A549 treated with AZD9567 at 1 μM for 4 hours (cell line): ENCODE measurements around the gene C4A. TPM values are rescaled to one million over a fixed set of nuclear protein-coding genes. Genes with fewer than 3 reads are reported as not detected.

Experiments used
- total RNA-seq: library from RNA; stranded (reverse); fragments of 200-300 nt; extraction: Qiagen RNA extraction; gene quantifications from 5 replicates; pipeline ENCODE4 v1.2.3, GENCODE V29; 2022; ENCODE audit not compliant: insufficient read depth

The C4A gene
- total RNA-seq = 1.0 to 2.2 TPM (median 1.3 TPM) in 4 of 5 replicates, not detected in the other

DNA sequence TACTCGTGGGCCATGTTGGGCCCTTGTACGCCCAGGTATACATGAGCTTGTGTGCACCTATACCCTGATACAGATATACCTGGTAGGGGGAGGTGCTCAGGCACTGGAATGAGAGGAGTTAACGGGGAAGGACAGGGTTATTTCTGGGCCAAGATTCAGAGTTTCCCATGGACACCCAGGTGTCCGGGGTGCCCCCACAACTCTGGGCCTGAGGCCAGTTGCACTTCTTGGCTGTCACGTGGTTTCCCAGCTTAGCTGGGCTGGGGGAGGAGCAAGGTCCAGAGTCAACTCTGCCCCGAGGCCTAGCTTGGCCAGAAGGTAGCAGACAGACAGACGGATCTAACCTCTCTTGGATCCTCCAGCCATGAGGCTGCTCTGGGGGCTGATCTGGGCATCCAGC lies at the start of gene C4A:
Gene C4A (plus strand): TSS at position 314 of the 400 bp plus-strand sequence. CDS start 51 bp downstream, at position 365.

DNA sequence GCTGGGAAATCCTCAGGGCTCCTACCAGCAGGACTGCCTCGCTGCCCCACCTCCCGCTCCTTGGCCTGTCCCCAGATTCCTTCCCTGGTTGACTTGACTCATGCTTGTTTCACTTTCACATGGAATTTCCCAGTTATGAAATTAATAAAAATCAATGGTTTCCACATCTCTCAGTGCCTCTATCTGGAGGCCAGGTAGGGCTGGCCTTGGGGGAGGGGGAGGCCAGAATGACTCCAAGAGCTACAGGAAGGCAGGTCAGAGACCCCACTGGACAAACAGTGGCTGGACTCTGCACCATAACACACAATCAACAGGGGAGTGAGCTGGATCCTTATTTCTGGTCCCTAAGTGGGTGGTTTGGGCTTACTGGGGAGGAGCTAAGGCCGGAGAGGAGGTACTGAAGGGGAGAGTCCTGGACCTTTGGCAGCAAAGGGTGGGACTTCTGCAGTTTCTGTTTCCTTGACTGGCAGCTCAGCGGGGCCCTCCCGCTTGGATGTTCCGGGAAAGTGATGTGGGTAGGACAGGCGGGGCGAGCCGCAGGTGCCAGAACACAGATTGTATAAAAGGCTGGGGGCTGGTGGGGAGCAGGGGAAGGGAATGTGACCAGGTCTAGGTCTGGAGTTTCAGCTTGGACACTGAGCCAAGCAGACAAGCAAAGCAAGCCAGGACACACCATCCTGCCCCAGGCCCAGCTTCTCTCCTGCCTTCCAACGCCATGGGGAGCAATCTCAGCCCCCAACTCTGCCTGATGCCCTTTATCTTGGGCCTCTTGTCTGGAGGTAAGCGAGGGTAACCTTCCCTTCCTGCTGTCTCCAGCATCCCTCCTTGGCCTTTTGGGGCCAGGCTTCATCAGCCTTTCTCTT lies 36.1 kb upstream of the C4A start, which contains the start of gene CFB:
Gene CFB (plus strand): TSS at position 589 of the 863 bp plus-strand sequence. CDS start 127 bp downstream, at position 716.

DNA sequence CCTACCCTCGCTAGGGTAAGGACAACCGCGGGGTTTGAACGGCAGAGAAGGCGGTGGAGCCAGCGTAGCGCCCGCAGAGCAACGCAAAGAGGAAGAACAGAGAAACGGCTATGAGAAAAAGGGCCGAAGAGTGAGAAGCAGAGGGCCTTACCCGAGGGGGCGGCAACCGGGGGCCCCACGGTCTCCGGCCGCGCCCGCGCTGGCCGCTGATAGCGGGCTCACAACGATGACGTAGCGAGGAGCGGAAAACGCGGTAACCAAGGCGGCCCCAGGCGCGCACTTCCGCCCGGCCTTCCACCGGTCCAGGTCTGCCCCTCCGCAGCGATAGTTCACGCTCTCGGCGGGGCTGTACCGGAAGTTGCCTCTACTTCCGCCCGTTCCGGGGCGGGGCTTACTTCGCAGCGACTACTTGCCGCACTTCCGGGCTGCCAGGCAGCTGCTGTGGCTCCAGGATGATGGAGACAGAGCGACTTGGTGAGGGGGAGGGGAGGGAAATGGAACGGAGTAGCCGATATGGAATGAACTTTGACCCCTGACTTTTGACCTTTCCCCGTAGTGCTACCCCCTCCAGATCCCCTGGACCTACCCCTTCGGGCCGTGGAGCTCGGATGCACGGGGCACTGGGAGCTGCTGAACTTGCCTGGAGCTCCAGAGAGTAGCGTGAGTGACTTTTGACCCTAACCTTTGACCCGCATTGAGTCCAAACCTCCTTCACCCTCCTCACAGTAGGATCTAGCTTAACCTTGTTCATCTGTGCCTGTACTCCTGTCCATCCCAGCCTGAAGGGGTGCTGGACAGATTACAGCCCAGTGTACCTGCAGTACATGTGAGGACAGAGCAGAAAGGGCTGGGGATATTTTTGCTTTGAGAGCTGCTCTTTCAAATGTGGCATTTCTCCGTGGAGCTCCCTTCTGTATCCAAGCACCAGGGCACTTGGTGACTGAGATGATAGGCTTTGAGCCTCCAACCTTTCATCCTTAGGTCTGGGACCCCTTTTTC lies 22.8 kb upstream of the C4A start, which contains the start of the genes NELFE and SKIC2:
Gene NELFE (minus strand): TSS at position 231 of the 999 bp plus-strand sequence. CDS start 525 bp downstream, outside the sequence.
Gene SKIC2 (plus strand): TSS at position 435 of the 999 bp plus-strand sequence. CDS start 18 bp downstream, at position 453.

DNA sequence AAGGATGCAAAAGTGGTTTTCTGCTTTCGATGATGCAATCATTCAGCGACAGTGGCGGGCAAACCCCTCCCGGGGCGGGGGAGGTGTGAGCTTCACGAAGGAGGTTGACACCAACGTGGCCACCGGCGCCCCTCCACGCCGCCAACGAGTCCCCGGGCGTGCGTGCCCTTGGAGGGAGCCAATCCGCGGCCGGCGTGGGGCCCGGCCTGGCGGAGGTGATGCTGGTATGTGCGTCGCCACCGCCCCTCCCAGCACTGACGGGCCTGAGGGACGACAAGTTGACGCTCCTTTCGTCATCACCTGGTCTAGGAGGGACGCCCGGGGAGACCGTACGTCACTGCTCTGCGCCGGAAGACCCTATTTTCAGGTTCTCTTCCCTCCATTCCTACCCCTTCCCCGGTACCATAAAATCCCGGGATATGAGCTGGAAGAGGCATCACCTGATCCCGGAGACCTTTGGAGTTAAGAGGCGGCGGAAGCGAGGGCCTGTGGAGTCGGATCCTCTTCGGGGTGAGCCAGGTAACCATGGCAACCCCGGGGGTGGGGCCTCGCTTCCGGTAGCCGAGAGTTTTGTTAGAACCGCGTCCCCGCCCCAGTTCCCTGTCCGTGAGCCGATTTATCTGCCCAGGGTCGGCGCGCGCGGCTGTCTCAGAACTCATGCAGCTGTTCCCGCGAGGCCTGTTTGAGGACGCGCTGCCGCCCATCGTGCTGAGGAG lies 9.7 kb upstream of the C4A start, which contains the start of gene DXO:
Gene DXO (minus strand): TSS at position 146 of the 716 bp plus-strand sequence. CDS start 463 bp downstream, outside the sequence.

DNA sequence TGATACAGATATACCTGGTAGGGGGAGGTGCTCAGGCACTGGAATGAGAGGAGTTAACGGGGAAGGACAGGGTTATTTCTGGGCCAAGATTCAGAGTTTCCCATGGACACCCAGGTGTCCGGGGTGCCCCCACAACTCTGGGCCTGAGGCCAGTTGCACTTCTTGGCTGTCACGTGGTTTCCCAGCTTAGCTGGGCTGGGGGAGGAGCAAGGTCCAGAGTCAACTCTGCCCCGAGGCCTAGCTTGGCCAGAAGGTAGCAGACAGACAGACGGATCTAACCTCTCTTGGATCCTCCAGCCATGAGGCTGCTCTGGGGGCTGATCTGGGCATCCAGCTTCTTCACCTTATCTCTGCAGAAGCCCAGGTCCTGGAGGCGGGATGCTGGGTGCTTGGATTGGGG lies 32.7 kb downstream of the C4A start, which contains the start of gene C4B:
Gene C4B (plus strand): TSS at position 249 of the 400 bp plus-strand sequence. CDS start 51 bp downstream, at position 300.

DNA sequence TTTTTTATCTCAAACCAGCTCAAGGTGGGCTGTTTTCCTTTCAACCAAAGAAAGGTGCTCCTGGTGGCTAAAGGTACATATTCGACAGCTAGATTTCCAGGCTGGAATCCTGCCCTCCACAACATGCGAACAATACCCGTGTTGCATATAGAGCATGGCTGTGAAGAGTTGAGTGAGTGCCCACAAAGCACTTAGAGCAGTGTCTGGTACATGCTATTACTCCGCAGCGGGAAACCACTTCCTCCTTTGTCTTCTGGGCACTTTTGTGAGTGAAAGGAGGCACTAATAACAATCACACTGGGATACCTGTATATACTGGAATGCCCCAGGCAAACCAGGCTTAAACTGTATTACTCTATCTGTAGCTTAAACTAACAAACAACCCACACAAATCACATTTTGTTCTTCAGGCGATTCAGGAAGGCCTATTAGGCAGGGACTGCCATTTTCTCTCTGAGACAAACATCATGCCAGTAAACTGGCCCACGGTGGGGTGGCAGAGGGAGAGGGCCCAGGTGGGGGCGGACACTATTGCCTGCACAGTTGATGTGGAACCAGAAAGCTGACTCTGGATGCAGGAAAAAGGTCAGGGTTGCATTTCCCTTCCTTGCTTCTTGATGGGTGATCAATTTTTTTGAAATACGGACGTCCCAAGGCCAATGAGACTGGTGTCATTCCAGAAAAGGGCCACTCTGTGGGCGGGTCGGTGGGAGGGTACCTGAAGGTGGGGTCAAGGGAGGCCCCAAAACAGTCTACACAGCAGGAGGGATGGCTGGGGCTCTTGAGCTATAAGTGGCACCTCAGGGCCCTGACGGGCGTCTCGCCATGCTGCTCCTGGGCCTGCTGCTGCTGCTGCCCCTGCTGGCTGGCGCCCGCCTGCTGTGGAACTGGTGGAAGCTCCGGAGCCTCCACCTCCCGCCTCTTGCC lies 56.0 kb downstream of the C4A start, which contains the start of gene CYP21A2:
Gene CYP21A2 (plus strand): TSS at position 818 of the 927 bp plus-strand sequence. CDS start 8 bp downstream, at position 826.

Other genes with a start within 250 kb of the C4A start
- 451 to 493 TPM (median 458 TPM) in 5 replicates for gene CLIC1, start 245.5 kb upstream of the C4A start, total RNA-seq
- 5.2 to 15.2 TPM (median 14.0 TPM) in 5 replicates for gene MSH5, start 242.1 kb upstream of the C4A start, total RNA-seq
- gene SAPCD1, start 219.4 kb upstream of the C4A start, total RNA-seq = 3.0 to 4.6 TPM (median 3.9 TPM) in 4 of 5 replicates, not detected in the other
- gene VWA7, start 204.7 kb upstream of the C4A start, total RNA-seq = 1.6 to 4.5 TPM (median 1.8 TPM) in 5 replicates
- 46.5 to 58.0 TPM (median 53.6 TPM) in 5 replicates for gene VARS1, start 186.3 kb upstream of the C4A start, total RNA-seq
- 42.7 to 60.2 TPM (median 57.9 TPM) in 5 replicates for gene LSM2, start 175.1 kb upstream of the C4A start, total RNA-seq
- gene HSPA1L, start 166.8 kb upstream of the C4A start, total RNA-seq = 0.97 to 1.8 TPM (median 1.1 TPM) in 5 replicates
- gene HSPA1A, start 166.5 kb upstream of the C4A start, total RNA-seq = 189 to 295 TPM (median 214 TPM) in 5 replicates
- 154 to 227 TPM (median 167 TPM) in 5 replicates for gene HSPA1B, start 154.3 kb upstream of the C4A start, total RNA-seq
- gene NEU1, start 119.2 kb upstream of the C4A start, total RNA-seq = 27.6 to 34.9 TPM (median 30.4 TPM) in 5 replicates
- gene SLC44A4, start 103.1 kb upstream of the C4A start, total RNA-seq = 0.05 TPM in 1 of 5 replicates, not detected in the others
- gene EHMT2, start 84.4 kb upstream of the C4A start, total RNA-seq = 25.4 to 29.9 TPM (median 28.1 TPM) in 5 replicates
- 2.9 to 3.6 TPM (median 3.3 TPM) in 5 replicates for gene ZBTB12, start 80.0 kb upstream of the C4A start, total RNA-seq
- 0.16 to 0.44 TPM (median 0.20 TPM) in 4 of 5 replicates, not detected in the other for gene C2, start 54.3 kb upstream of the C4A start, total RNA-seq
- gene CFB, start 36.0 kb upstream of the C4A start, total RNA-seq = 1.3 to 2.6 TPM (median 2.4 TPM) in 5 replicates
- 75.8 to 81.6 TPM (median 76.7 TPM) in 5 replicates for gene NELFE, start 23.1 kb upstream of the C4A start, total RNA-seq
- 25.9 to 29.7 TPM (median 26.7 TPM) in 5 replicates for gene SKIC2, start 22.9 kb upstream of the C4A start, total RNA-seq
- 11.5 to 12.7 TPM (median 11.8 TPM) in 5 replicates for gene DXO, start 9.9 kb upstream of the C4A start, total RNA-seq
- 0.79 to 0.99 TPM (median 0.85 TPM) in 4 of 5 replicates, not detected in the other for gene C4B, start 32.7 kb downstream of the C4A start, total RNA-seq
- gene CYP21A2, start 56.4 kb downstream of the C4A start, total RNA-seq = 0.05 TPM in 1 of 5 replicates, not detected in the others
- 0.56 to 0.68 TPM (median 0.61 TPM) in 4 of 5 replicates, not detected in the other for gene TNXB, start 127.3 kb downstream of the C4A start, total RNA-seq
- 27.7 to 34.3 TPM (median 33.5 TPM) in 5 replicates for gene ATF6B, start 146.2 kb downstream of the C4A start, total RNA-seq
- gene FKBPL, start 148.2 kb downstream of the C4A start, total RNA-seq = 6.6 to 10.5 TPM (median 7.4 TPM) in 5 replicates
- gene PRRT1, start 169.9 kb downstream of the C4A start, total RNA-seq = 0.44 to 0.70 TPM (median 0.59 TPM) in 4 of 5 replicates, not detected in the other
- 6.9 to 8.6 TPM (median 7.5 TPM) in 5 replicates for gene PPT2, start 172.1 kb downstream of the C4A start, total RNA-seq
- 1.8 to 3.0 TPM (median 2.1 TPM) in 4 of 5 replicates, not detected in the other for gene EGFL8, start 182.5 kb downstream of the C4A start, total RNA-seq
- 30.2 to 39.5 TPM (median 37.4 TPM) in 5 replicates for gene AGPAT1, start 194.0 kb downstream of the C4A start, total RNA-seq
- 31.8 to 46.9 TPM (median 46.1 TPM) in 5 replicates for gene RNF5, start 196.3 kb downstream of the C4A start, total RNA-seq
- gene AGER, start 202.2 kb downstream of the C4A start, total RNA-seq = 1.3 to 1.8 TPM (median 1.7 TPM) in 4 of 5 replicates, not detected in the other
- 11.3 to 14.9 TPM (median 14.0 TPM) in 5 replicates for gene PBX2, start 208.1 kb downstream of the C4A start, total RNA-seq
- 0.23 to 0.40 TPM (median 0.31 TPM) in 4 of 5 replicates, not detected in the other for gene GPSM3, start 210.6 kb downstream of the C4A start, total RNA-seq
- 0.69 to 0.87 TPM (median 0.79 TPM) in 4 of 5 replicates, not detected in the other for gene NOTCH4, start 242.0 kb downstream of the C4A start, total RNA-seq